AG08395 (cell line): ENCODE results near the gene DIRAS3.
"Not testable (repeated sequence)": the region's sequence is repeated elsewhere in the genome, so short reads cannot be mapped to it uniquely, and the experiment has no call there.

ENCODE experiments used
- DNase-seq: peaks from one replicate; pipeline ENCODE4 v3.0.0; 2012; ENCODE audit warnings: mixed read lengths, low spot score

Gene DIRAS3

DNA sequence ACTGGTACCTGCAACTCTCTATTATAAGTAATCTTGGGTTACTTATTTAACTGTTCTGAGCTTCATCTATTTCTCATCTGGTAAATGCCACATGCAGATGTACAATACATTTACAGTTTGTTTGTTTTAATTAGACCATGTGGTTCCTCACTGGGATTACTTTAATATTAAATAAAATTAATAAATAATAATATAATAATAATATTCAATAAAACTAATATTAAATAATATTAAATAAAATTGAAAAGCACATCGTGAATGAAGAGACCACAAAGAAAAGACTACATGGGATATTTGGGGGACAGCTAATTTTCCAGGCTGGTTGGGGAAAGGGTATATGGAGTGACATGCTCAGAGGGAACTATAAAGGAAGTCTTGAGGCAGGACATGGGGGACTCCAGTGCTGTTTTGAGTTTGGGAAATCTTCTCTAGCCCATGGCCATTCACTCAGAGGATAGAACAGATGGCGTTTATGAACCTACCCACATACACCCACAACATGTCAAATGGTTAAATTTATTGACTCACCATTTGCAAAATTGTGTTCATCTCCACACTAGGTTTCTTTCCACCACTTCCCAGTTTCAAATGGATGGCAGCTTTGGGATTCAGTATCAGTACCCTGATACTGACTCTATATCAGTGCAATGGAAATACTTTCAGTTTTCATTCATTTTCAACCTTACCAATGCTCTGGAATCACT is 25.6 kb downstream of the DIRAS3 start:
- no peak for DNase-seq

DNA sequence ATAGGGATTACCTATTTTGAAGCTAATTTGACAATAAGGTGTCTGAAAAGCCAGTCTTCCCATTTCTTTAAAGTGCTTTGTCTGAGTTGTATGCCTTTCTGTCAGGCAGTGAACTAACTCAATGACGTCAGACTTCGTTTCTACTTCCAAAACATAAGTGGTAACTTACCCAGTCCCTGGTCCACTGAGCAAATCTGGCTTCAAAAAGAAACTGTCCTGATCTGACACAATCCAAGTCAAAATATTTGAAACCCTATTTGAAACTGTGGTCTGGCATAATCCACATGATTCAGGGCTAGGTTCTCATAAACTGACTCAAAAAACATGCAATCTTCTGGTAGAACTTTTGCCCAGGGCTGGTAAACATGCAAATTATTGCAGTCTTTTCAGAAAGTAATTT is 34.0 kb downstream of the DIRAS3 start:
- DNase-seq: peak; percentile 42

DNA sequence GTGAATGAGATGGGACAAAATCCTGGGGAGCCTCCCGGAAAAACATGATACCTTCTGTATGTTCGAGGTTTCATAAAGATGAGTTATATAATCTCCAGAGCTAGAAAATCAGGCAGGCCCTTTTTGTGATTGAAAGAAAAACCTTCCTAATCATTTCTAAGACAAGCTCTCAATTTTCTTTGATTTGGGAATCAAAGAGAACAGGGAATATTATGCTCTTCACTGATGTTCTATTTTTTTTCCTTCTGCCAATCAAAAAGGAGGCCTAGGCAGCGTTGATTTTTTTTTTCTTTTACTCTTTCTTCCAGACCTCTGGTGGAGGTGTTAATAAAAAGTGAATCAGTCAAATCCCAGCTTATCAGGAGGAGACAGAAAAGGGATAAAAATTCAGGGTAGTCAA is 34.5 kb downstream of the DIRAS3 start:
- DNase-seq: no peak

DNA sequence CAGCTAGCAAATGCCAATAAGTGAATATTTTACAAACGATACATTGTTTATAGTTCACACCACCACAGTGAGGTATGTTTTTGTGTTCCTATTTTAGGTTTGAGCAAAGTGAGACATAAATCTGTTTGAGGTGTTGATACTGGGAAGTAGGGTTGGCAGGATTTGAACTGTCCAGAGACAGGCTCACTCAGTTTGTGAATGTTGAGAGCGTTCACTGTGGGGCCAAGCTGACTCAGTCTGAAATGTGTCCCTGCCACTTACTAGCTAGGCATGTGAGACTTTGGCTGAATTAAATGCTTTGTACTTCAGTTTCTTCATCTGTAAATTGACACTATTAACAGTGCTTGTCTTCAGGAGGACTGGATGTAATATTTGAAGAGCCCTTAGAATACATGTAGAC is 35.1 kb downstream of the DIRAS3 start:
- DNase-seq: peak; percentile 15

DNA sequence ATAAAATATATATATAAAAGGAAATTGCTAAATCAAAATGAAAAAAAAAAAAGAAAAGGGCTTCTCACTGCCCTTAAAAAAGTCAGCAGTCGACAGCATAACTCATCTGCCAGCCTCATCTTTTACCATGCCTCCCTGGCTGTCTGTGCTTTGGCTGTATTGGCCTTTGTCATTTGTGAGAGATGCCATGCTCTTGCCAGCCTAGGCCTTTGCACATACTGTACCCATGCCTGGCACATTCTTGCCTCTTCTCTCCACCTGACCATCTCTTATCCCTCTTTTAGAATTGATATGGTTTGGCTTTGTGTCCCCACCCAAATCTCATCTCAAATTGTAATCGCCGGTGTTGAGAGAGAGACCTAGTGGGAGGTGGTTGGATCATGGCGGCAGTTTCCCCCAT is 37.1 kb downstream of the DIRAS3 start:
- no peak for DNase-seq

DNA sequence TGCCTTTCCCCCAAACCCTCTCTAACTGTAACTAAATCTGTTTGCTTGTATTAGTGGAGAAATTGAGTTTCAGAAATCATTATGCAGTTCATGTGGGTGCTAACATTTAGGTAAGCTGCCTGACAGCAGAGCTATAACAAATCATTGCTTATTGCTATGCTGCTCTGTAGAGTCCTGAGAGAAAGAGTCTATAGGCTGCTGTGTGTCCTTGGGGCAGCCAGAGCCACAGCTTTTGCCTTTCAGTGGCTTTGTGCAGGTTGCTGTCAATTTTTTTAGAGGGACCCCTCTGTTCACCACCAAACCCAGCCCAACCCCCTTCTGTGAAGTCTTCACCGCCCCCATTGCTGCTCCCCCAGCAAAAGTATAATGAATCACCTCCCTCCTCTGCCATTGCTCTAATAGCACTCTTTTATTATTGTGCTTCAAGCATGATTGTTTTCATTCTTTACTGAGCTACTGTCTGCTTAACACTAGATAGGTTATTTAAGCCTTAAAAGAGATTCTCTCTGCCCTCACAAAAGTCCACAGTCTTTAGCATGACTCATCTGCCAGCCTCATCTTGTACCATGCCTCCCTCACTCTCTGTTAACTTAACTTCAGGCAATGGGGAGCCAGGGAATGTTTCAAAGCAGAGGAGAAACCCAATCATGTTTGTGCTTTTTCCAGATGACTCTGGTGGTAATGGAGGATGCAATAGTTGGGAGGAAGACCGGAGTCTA is 38.6 kb downstream of the DIRAS3 start:
- DNase-seq: peak; percentile 11

DNA sequence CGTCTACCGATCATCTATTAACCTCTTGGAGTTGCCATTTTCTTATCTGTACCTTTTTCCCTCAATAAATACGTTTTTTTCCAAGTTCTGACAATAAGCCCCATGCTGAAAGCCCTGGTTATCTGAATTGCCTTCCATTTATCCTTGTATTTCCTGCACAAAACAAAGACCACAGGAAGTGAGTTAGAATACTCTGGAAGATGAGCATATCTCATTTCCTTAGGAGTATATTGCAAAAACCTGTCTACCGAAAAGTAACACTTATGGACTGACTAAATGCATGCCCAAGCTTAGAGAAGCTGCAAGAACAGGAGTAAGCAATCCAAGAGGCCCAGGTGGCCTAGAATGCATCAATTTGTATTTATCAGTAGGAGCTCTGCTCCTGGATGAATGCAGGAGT is 39.9 kb downstream of the DIRAS3 start:
- no peak for DNase-seq

DNA sequence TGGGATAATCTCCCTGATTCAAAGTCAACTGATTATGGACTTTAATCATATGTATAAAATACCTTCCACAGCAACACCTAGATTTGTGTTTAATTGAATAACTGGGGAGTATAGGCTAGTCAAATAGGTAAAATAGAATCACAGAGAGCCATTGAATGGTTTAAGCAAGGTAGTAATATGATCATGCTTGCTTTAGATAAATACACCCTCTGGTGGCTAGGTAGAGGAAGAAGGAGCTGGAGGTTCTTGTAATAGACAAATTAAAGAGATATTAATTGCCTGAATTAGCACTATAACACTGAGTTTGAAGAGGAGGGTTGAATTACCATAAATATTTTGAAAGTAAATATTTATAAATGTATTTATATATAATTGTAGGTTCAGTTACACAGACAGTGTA is 40.3 kb downstream of the DIRAS3 start:
- DNase-seq: peak; percentile 21

DNA sequence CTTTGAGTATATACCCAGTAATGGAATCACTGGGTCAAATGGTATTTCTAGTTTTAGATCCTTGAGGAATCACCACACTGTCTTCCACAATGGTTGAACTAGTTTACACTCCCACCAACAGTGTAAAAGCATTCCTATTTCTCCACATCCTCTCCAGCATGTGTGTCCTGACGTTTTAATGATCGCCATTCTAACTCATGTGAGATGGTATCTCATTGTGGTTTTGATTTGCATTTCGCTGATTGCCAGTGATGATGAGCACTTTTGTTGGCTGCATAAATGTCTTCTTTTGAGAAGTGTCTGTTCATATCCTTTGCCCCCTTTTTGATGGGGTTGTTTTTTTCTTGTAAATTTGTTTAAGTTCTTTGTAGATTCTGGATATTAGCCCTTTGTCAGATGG is 46.8 kb downstream of the DIRAS3 start:
- not testable (repeated sequence) for DNase-seq

DNA sequence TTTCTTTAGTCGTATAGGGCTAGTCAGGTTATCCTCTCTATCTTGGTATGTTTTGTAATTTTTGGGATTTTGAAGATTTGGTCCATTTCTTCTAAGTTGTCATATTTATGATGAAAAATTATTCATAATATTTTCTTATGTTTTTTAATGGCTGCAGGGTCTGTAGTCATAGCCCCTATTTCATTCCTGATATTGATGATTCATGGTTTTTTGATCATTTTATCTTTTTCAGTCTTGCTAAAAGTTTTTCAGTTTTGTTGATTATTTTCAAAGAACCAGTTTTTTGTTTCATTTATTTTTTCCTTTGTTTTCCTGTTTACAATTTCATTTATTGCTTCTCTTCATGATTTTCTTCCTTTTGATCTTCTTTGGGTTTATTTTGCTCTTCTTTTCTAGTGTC is 50.2 kb downstream of the DIRAS3 start:
- no peak for DNase-seq

DNA sequence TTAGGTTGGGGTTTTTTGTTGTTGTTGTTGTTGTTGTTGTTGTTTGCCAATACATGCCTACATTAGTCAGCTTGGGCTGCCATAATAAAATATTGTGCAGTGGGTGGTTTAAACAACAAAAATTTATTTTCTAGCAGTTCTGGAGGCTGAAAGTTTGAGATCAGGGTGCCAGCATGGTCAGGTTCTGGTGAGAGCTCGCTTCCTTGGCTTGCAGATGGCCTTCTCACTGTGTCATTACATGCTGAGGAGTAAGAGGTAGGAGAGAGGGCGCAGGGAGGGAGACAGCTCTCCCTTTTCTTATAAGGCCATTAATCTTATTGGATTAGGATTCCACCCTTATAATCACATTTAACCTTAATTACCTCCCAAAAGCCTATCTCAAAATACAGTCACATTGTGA is 52.7 kb downstream of the DIRAS3 start:
- DNase-seq: no peak
